Right lobe of liver (tissue), 6 donors: ENCODE data around the gene FSTL4. TPM values are rescaled to one million over a fixed set of nuclear protein-coding genes. Genes with fewer than 3 reads are reported as not detected.

Experiments used
- ATAC-seq, 4 donors: fragments of 200-7000 bp; cut with Tn5 transposase; one replicate each; pipeline ENCODE4 v1.9.1; 2020; ENCODE audit warnings: mild to moderate bottlenecking in 4 of 4, moderate library complexity in 4 of 4
- DNase-seq, 3 donors: peaks; one replicate each; pipeline ENCODE4 v3.0.0-alpha.2; 2020
- H3K27ac ChIP-seq, 3 donors: fragments of 200-600 bp; one replicate each; pipeline ENCODE4 v1.8.0; 2022
- H3K27me3 ChIP-seq, 2 donors: fragments of 200-600 bp; one replicate each; pipeline ENCODE4 v1.8.0; 2022
- H3K36me3 ChIP-seq, 4 donors: fragments of 200-600 bp; sonication (generic) in 1 of 4; one replicate each; pipeline versions ENCODE4 v1.5.1 to v1.8.0; 2017 to 2022; ENCODE audit warnings: control low read depth in 1 of 4
- H3K4me1 ChIP-seq, 4 donors: fragments of 200-600 bp; sonication (generic) in 1 of 4; one replicate each; pipeline versions ENCODE4 v1.5.1 to v1.8.0; 2017 to 2022; ENCODE audit warnings: control low read depth in 1 of 4
- H3K4me3 ChIP-seq, 3 donors: fragments of 200-600 bp; one replicate each; pipeline ENCODE4 v1.8.0; 2022
- H3K9me3 ChIP-seq, 4 donors: fragments of 200-600 bp; sonication (generic) in 1 of 4; one replicate each; pipeline versions ENCODE4 v1.5.1 to v1.8.0; 2017 to 2022; ENCODE audit warnings: control low read depth in 1 of 4
- CTCF ChIP-seq, 4 donors: fragments of 200-600 bp in 3 of 4; fragments of 450-650 bp in 1 of 4; IDR thresholded peaks; one replicate each; pipeline versions ENCODE4 v1.5.1 to v1.8.0; 2016 to 2022; ENCODE audit warnings: antibody characterized with exemption in 4 of 4, mild to moderate bottlenecking in 2 of 4
- POLR2A ChIP-seq: fragments of 450-650 bp; IDR thresholded peaks from one replicate; pipeline ENCODE4 v1.6.1; 2017; ENCODE audit warnings: antibody characterized with exemption, mild to moderate bottlenecking
- WGBS: methylation state at CpG from one replicate; pipeline ENCODE4 v1.1.6; 2018; ENCODE audit warnings: low coverage, low lambda C conversion rate; ENCODE audit not compliant: insufficient coverage; ENCODE audit errors: missing lambda C conversion rate; 5-methylcytosine and 5-hydroxymethylcytosine counted together
- intact Hi-C, 2 donors: fragments of 100-400 bp; cut with DNase I; formaldehyde crosslinking; loops; one replicate each; pipeline versions ENCODE4 v1.11.2 to v1.14.1; 2022
- total RNA-seq, 6 experiments: library from RNA; depleted of rRNA in 2 of 6; stranded (reverse); fragments of >200 nt in 2 of 6; fragmentation: NEBNext Ultra II Directional in 3 of 6; extraction: Animal tissue kit (Norgen Biotek cat#: 25700) in 3 of 6; gene quantifications; one replicate each; pipeline versions ENCODE4 v1.1.0 to v1.2.4, GENCODE V29; 2016 to 2023
- donor health status: DM: no; HTN: yes; CAD: no.
- donor health status: DM: no; HTN: no; CAD: no.
- donor health status: DM: no; HTN: no; CAD: no.
- donor health status: DM: no; HTN: yes; CAD: no.
- donor health status: DM: no; HTN: yes; CAD: no.

The FSTL4 gene
- total RNA-seq, 6 experiments from 2014 or later, result 0.62 to 1.3 (median 0.80) TPM; not detected in 3

GRCh38 chr5:133471699-133472098, 140.6 kb downstream of the FSTL4 start:
- TF ChIP-seq CTCF (IDR thresholded peaks at IDR 0.05) (no peak), POLR2A (no peak)
- Histone ChIP-seq H3K36me3 (no peaks in the 10 kb centered on the region), H3K9me3 (no peaks in the 10 kb centered on the region), H3K4me1 (no peaks in the 10 kb centered on the region), H3K27ac (no peak overlapping the region), H3K4me3 (no peak overlapping the region), H3K27me3 (no peaks in the 10 kb centered on the region)
- WGBS, result 80% methylated on average over 2 of the region's 3 CpGs
- DNase-seq (no peak), ATAC-seq (no peak)
- intact Hi-C loops, result no loop called here

GRCh38 chr5:133470841-133471240, 141.5 kb downstream of the FSTL4 start:
- TF ChIP-seq POLR2A (no peak), CTCF (IDR thresholded peaks at IDR 0.05) (no peak)
- H3K27me3 ChIP-seq, result no peaks in the 10 kb centered on the region
- no peak for ATAC-seq
- DNase-seq, result no peak
- H3K27ac ChIP-seq, result no peak overlapping the region
- H3K9me3 ChIP-seq, result no peaks in the 10 kb centered on the region
- H3K4me1 ChIP-seq, result no peaks in the 10 kb centered on the region
- no peaks in the 10 kb centered on the region for H3K36me3 ChIP-seq
- H3K4me3 ChIP-seq, result no peak overlapping the region
- WGBS, result 89% methylated on average over 3 of the region's 3 CpGs
- intact Hi-C loops, result no loop called here

- ATAC-seq, result no peak
- DNase-seq, result no peak
- 59% methylated on average over 6 of the region's 7 CpGs for WGBS
- TF ChIP-seq CTCF (IDR thresholded peaks at IDR 0.05), result no peak
- no peak for TF ChIP-seq POLR2A
- Histone ChIP-seq H3K9me3 (no peaks in the 10 kb centered on the region), H3K4me3 (no peak overlapping the region), H3K36me3 (no peaks in the 10 kb centered on the region), H3K27ac (no peak overlapping the region), H3K4me1 (no peaks in the 10 kb centered on the region), H3K27me3 (no peaks in the 10 kb centered on the region)
- intact Hi-C loops, result loop anchor here in 1 of 2 donors (10.0 kb wide), 1 partner anchor 355 kb away; no protein-coding TSS in a partner anchor
These were observed 142.5 kb downstream of the FSTL4 start for GRCh38 chr5:133469846-133470245.

GRCh38 chr5:133469252-133469651, 143.1 kb downstream of the FSTL4 start:
- Histone ChIP-seq H3K4me3 (no peak overlapping the region), H3K4me1 (no peaks in the 10 kb centered on the region), H3K27me3 (no peaks in the 10 kb centered on the region), H3K9me3 (no peaks in the 10 kb centered on the region), H3K27ac (no peak overlapping the region), H3K36me3 (no peaks in the 10 kb centered on the region)
- intact Hi-C loops, result loop anchor here in 1 of 2 donors (10.0 kb wide), 1 partner anchor 354 kb away; no protein-coding TSS in a partner anchor
- no CpG with 5 or more reads among the region's 2 CpGs for WGBS
- ATAC-seq (no peak), DNase-seq (no peak)
- TF ChIP-seq CTCF (IDR thresholded peaks at IDR 0.05), result no peak
- TF ChIP-seq POLR2A, result no peak

- intact Hi-C loops, result loop anchor here in 1 of 2 donors (10.0 kb wide), 1 partner anchor 354 kb away; no protein-coding TSS in a partner anchor
- Histone ChIP-seq H3K4me1 (no peaks in the 10 kb centered on the region), H3K27ac (no peak overlapping the region), H3K27me3 (no peaks in the 10 kb centered on the region), H3K36me3 (no peaks in the 10 kb centered on the region), H3K9me3 (no peaks in the 10 kb centered on the region), H3K4me3 (no peak overlapping the region)
- DNase-seq, result no peak
- WGBS, result 68% methylated on average over 5 of the region's 6 CpGs
- no peak for ATAC-seq
- no peak for TF ChIP-seq POLR2A
- no peak for TF ChIP-seq CTCF (IDR thresholded peaks at IDR 0.05)
These were observed 143.7 kb downstream of the FSTL4 start for GRCh38 chr5:133468596-133468995.
